Vagina (tissue), 2 donors: ENCODE results near the gene EGFLAM.

Source experiments
- CTCF ChIP-seq, 3 experiments: fragments of 450-650 bp in 2 of 3; fragments of 200-600 bp in 1 of 3; sonication (generic) in 1 of 3; IDR thresholded peaks; one replicate each; pipeline ENCODE4 v1.5.1; 2017 to 2019; ENCODE audit warnings: antibody characterized with exemption in 3 of 3, mild to moderate bottlenecking in 2 of 3, moderate library complexity in 2 of 3
- POLR2A ChIP-seq, 2 donors: fragments of 450-650 bp; IDR thresholded peaks; one replicate each; pipeline ENCODE4 v1.6.1; 2017; ENCODE audit warnings: antibody characterized with exemption in 2 of 2, mild to moderate bottlenecking in 2 of 2, moderate library complexity in 2 of 2

DNA sequence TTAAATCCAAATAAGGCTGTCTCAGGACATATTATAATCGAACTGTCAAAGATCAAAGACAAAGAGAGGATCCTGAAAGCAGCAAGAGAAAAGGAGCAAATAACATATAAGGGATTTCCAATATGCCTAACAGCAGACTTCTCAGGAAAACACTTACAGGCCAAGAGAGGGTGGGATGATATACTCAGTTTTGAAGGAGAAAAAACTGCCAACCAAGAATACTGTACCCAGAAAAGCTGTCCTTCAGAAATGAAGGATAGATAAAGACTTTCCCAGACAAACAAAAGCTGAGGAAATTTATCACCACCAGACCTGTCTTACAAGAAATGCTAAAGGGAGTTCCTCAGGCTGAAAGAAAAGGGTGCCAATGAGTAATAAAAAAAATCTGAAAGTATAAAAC lies 16.0 kb downstream of the EGFLAM start:
- TF ChIP-seq CTCF (IDR thresholded peaks at IDR 0.05) (no peak), POLR2A (IDR thresholded peaks at IDR 0.05) (no peak)
